D721Med (cell line): ENCODE results near the gene ZBTB7C.

Source experiments
- DNase-seq: peaks from one replicate; pipeline ENCODE4 v3.0.0; 2011; ENCODE audit warnings: low spot score; ENCODE audit not compliant: insufficient read length
- FAIRE-seq: peaks from 2 replicates; lab custom pipeline; 2011; peaks lifted over from hg19 to GRCh38; lab: Jason Lieb, UNC
- TF ChIP-seq, protein P1 (sequence below): IDR thresholded peaks from 2 replicates; pipeline ENCODE4 v1.5.1; 2012; ENCODE audit warnings: mild to moderate bottlenecking, control low read depth; ENCODE audit not compliant: insufficient read depth; ENCODE audit errors: missing control alignments

The ZBTB7C gene

DNA sequence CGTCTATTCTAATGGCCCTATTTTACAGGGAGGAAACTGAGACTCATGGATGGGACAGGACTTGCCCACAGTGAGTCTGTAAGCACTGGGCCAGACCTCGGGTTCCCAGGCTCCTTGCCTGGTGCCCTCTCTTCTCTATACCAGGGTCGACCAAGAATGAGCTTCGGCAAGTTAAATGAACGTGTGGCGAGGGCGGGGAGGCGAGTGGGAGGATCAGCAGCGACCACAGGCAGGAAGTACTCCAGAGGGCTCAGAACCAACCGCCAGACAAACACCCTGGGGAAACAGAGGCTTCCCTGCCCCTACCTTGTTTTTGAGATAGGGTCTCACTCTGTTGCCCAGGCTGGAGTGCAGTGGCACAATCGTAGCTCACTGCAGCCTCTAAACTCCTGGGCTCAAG, 301.0 kb downstream of the ZBTB7C start:
- TF ChIP-seq, protein P1, sequence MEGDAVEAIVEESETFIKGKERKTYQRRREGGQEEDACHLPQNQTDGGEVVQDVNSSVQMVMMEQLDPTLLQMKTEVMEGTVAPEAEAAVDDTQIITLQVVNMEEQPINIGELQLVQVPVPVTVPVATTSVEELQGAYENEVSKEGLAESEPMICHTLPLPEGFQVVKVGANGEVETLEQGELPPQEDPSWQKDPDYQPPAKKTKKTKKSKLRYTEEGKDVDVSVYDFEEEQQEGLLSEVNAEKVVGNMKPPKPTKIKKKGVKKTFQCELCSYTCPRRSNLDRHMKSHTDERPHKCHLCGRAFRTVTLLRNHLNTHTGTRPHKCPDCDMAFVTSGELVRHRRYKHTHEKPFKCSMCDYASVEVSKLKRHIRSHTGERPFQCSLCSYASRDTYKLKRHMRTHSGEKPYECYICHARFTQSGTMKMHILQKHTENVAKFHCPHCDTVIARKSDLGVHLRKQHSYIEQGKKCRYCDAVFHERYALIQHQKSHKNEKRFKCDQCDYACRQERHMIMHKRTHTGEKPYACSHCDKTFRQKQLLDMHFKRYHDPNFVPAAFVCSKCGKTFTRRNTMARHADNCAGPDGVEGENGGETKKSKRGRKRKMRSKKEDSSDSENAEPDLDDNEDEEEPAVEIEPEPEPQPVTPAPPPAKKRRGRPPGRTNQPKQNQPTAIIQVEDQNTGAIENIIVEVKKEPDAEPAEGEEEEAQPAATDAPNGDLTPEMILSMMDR: no peak
- FAIRE-seq (no peak), DNase-seq (no peak)

DNA sequence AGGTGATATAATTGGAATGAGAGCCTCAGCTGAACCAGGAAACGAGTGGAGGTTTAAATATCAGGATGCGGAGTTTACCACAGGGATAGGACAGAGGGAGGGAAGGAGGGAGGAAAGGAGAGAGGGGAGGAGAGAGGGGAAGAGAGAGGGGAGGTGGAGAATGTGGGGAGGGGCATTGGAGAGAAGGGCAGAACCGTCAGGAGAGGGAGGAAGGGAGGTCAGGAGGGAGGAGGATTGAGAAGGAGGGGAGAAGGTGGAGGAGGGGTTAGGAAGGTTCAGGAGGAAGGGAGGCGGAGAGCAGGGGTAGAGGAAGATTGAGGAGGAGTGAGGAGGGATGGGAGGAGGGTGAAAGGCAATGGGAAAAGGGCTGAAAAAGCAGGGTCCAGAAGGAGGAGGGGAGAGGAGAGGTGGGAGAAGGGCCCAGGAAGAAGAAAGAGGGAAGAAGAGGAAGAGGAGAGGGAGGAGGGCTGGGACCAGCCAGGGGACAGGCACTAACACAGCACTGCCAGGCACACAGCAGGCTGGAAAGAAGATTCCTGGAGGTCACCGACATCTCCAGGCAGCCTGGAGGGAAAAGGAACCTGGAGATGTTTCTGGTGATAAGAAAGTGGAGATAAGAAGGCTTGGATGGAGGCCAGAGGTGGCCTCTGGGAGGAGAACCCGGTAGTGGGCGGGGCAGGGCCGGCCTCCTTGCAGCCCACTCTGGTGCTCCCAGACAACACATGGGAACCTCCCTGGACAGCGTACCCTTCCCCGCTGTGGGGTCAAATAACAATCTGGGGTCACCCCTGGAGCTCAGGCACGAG, 302.0 kb downstream of the ZBTB7C start:
- TF ChIP-seq, protein P1: no peak
- DNase-seq: no peak
- FAIRE-seq: no peak

DNA sequence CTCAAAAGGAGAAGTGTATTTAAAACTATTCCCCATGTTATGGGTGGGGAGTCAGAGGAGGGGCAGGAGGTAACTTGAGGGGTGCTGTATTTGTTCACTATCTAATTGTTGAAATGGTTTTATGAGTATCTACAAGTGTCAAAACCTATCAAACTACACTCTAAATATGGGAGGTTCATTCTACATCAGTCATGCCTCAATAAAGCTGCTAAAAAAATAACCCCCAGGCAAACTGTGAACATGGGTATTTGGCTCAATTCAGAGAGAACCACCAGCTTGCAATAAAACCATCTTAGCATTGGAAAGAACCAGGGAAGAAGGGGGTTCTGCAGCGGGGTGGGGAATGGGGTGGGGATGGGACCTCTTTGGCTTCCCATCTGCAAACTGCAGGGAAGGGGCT, 302.7 kb downstream of the ZBTB7C start:
- DNase-seq (no peak), FAIRE-seq (peak; percentile 16)
- TF ChIP-seq, protein P1: no peak

DNA sequence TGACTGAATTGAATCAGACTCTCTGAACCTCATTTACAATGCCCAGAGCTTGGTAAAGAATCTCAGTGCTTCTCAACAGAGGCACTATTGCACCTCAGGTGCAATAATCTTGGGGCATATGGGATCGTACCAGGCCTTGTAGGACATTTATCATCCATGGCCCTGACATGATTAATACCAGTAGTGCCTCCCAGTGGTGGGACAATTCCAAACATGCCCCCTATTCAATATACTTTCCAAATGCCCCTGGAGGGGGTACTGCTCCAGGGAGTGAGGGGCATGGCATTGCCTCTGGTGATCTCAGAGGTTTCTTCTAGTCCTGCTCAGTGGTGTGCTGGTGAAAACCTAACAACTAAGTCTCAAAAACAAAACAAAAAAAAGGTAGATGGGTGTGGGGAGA, 303.9 kb downstream of the ZBTB7C start:
- no peak for DNase-seq
- FAIRE-seq: no peak
- TF ChIP-seq, protein P1: no peak

DNA sequence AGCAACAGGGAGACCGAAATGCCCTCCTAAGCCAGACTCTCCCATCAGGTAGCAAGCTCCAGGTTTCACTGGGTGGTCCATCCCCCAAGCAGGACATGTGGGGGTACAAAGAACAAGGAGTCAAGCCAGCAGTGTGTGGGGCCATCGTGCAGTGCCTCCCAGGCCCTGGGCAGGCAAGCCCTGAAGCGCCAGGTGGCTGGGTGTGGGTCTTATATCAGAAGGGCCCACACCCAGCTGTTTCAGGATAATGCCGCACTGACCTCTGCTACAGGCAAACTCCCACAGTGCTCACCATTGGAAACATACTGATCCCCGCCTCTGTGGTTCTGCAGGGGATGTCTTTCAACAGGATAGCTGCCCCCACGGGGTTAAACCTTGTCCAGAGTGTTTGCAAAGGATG, 304.5 kb downstream of the ZBTB7C start:
- TF ChIP-seq, protein P1: no peak
- no peak for DNase-seq
- no peak for FAIRE-seq

DNA sequence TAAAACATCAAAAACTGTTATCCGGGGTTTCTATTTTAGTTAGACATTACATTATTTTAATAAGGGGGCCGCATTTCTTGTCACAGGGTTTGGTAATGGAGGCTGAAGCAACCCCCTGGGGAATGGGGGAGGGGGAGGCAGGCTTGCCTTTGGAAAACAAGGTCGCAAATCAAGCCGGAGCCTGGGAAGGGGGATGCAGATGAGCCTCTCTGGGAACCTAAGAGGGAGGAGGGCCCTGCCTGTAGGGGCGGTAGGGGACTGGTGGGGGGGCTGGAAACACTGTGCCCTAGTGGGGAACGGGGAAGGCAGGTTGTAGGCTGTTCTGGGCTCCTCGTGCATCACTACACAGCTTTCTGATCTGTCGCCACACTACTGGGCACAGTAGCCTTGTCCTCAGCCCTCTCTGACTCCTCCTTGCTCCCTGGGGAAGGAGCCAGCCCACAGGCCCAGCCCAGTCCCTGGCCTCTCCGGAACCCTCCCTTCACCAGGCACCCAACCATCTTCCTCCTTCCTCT, 308.5 kb downstream of the ZBTB7C start:
- no peak for DNase-seq
- TF ChIP-seq, protein P1: no peak
- no peak for FAIRE-seq

DNA sequence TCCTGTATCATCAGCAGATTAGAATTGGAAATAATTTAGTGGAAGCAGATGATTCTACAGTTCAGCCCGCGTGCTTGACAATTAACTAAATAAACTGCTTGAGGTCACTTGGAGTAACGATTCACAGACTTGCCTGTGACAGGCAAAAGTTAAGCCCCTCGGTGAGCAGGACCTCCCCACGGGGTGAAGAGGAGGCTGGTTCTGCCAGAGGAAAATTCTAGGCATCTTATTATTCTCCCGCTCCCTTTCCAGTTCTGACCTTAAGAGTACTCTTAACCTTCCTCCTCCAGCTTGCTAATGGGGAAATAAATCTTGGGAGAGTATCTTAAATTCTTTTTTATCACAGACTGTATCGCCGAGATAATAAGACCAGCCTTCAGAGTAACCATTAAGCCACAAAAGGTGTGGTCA, 309.0 kb downstream of the ZBTB7C start:
- DNase-seq (no peak), FAIRE-seq (no peak)
- TF ChIP-seq, protein P1: no peak
